ENCODE results near the gene RREB1.

DNA sequence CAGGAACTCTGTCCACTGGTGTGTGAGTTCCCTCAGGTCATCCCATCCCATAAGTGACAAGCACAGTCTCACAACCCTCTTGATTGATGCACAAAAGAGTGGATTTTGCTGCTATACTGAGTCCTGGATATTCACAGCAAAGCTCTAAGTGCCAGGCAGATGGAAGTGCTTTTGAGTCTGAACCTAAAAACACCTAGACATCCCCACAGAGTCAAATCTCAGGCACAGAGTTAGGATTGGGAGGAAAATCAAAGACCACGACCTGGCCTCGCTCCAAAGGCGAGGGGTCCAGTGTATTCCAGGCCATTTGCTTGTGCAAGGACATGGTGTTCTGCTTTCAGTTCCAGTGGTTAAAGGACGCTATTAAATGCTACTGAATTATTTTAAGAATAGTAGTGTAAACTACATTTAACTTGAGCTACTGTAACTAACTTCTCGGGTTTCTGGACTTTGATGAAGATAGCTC, 56.8 kb downstream of the RREB1 start:
- TF ChIP-seq, protein P1, sequence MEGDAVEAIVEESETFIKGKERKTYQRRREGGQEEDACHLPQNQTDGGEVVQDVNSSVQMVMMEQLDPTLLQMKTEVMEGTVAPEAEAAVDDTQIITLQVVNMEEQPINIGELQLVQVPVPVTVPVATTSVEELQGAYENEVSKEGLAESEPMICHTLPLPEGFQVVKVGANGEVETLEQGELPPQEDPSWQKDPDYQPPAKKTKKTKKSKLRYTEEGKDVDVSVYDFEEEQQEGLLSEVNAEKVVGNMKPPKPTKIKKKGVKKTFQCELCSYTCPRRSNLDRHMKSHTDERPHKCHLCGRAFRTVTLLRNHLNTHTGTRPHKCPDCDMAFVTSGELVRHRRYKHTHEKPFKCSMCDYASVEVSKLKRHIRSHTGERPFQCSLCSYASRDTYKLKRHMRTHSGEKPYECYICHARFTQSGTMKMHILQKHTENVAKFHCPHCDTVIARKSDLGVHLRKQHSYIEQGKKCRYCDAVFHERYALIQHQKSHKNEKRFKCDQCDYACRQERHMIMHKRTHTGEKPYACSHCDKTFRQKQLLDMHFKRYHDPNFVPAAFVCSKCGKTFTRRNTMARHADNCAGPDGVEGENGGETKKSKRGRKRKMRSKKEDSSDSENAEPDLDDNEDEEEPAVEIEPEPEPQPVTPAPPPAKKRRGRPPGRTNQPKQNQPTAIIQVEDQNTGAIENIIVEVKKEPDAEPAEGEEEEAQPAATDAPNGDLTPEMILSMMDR (IDR thresholded peaks at IDR 0.05): no peak
- TF ChIP-seq POLR2A (IDR thresholded peaks at IDR 0.05) (no peak), POLR2AphosphoS5 (IDR thresholded peaks at IDR 0.05) (no peak)

Measured in upper lobe of left lung (tissue), 4 donors.